NCI-H1092 (cell line): ENCODE data around the gene RRP9.
"Not testable (repeated sequence)": the region's sequence is repeated elsewhere in the genome, so short reads cannot be mapped to it uniquely, and the experiment has no call there.

Experiments used
- DNase-seq: peaks from one replicate; lab custom pipeline; 2025; lab: John Stamatoyannopoulos, UW

Gene RRP9

DNA sequence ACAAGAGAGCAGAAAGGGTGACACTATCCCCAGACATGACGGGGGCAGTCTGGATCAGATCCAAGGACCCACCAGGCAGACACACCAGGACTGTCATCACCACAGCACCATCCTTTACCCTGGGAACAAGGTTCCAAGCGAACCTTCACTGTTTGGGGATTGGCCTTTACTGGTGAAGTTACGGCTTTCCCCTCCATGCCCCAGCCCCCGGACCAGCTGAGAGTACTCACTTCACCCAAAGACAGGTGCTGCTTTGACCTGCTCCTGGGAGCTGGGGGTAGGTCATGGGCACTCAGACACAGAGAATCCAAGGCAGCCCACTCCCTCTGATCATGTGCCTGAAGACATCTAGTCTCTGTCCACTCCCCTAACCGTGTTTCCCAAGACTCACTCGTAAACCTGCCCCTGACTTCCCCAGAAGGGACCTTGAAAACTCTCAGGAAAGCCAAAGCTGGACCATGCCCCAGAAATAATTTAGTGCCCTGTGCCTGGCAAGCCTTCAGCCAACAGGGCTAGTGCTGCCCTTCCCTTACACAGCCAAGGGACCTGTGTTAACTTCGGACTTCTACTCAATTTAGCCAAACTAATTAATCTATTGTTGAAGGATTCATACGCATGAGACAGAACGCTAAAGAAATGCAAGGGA is 2.8 kb downstream of the RRP9 start:
- DNase-seq = no peak

DNA sequence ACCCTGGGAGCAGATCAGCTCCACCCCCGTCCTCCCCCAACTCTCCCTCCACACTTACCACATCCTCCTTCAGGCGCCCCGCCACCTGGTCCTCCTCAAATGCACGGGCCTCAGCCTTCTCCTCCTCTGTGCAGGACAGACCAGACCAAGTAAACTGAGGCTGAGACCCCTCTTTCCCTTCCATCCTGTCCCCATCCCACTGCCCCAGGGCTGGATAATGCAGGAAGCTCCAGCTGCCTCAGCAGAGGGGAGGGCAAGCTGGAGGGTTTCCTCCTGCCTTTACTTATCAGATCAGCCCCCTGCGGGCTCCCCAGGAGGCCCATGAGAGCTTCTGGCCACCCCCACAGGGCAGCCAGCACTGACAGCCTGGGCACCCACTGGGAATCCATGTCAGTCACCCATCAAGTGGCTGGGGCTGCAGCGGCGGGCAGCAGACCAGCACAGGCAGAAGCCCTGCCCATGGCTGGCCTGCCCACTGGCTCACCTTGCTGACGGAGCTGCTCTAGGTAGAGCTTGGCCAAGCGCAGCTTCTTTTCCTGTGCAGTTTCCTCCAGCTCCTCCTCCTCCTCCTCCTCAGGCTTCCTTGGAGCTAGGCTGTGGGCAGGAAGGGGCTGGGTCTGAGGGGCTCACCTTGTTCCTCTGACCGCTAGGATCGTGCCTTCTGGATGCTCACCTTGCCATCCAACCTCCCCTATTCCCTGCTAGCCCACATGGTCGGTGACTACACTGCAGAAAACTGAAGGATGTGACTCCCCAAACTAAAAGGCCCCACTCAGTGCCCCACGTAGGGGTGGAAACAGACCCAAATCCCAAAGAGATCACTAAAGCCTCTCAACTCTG is 3.9 kb downstream of the RRP9 start:
- DNase-seq = no peak

GRCh38 chr3:51937014-51937413 is 4.7 kb downstream of the RRP9 start:
- DNase-seq = no peak

GRCh38 chr3:51935886-51936755 is 5.6 kb downstream of the RRP9 start:
- DNase-seq = no peak

DNA sequence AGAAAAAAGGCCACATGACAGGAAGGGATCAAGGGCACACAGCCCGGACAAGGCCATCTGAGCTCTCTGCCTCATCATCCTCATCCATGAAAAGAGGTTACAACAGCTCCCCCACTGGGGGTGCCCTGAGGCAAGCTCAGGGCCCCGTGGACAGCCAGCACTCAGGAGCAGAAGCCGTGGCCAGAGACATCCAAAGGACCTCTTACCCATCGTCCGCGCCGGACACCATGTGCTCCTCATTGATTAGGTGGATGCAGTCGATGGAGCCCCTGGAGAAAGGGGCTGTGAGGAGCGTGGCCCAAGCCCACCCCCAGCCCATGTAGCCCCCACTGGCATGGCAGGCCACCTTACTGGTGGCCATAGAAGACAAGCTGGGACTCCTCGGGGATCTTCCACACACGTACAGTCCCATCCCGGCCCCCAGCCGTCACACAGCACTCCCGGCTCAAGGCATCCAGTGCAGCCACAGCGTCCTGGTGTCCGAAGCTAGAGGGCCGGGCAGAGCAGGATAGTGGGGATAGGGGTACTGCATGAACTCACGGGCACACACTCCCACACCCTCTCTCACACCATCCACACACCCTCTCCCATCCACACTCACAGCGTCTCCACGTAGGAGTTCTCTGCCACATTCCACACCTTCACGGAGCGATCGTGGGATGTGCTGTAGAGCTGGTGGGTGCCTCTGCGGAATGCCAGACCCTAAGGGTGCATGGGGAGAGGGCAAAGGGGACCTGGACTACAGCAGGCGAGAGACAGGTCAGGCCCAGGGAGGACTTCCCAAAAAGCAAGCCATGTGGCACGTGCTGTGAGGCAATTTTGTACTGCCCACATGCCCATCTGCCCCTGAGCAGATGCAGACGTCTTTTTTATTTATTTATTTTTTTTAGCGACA is 6.5 kb downstream of the RRP9 start:
- DNase-seq = no peak

GRCh38 chr3:51934139-51934850 is 7.4 kb downstream of the RRP9 start:
- DNase-seq = no peak

DNA sequence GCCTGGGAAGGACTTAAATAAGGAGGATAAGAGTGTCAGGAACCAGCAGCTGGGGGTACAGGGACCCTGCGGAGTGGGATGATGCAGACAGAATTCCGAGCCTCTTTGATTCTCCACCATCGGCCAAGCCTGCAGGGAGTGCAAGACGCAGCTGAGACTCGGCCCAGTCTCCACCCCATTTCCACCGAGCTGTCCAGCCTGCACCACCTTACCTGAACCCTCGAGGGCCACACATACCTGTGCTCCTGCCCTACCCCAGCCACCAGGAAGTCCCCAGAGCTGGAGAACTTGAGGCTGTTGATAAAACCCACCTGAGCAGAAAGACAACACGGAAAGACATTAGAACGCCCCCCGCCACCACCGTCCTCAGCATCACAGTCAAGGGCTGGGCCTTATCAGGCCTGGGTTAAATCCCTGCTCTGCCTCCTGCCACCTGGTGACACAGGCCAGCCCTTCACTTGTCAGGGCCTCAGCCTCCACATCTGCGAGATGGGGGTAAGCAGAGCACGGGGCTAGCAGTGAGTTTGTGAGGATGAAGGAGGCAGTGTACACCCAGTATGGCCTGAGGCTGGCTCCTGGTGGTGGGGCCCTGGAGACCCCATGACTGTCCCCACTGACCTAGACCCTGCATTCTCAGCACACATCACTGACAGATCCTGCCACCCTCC is 8.1 kb downstream of the RRP9 start:
- no peak for DNase-seq

GRCh38 chr3:51932471-51933370 is 9.0 kb downstream of the RRP9 start:
- DNase-seq = no peak

GRCh38 chr3:51931756-51932155 is 9.9 kb downstream of the RRP9 start:
- DNase-seq = no peak

DNA sequence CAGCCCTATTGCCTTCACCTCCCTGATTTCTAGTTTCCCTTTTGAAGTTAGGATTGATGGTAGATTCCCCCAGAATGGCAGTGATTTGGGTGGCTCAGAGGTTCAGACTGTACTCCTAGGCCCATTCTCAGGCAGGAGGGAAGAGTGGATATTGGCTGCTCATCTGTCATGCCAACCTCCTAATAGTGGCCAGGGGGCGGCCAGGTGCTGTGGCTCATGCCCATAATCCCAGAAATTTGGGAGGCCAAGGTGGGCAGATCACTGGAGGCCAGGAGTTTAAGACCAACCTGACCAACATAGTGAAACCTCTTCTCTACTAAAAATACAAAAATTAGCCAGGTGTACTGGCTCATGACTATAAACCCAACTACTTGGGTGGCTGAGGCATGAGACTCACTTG is 11.3 kb downstream of the RRP9 start:
- no peak for DNase-seq

GRCh38 chr3:51929420-51930003 is 12.2 kb downstream of the RRP9 start:
- DNase-seq = no peak

GRCh38 chr3:51928981-51929380 is 12.7 kb downstream of the RRP9 start:
- DNase-seq = not testable (repeated sequence)

DNA sequence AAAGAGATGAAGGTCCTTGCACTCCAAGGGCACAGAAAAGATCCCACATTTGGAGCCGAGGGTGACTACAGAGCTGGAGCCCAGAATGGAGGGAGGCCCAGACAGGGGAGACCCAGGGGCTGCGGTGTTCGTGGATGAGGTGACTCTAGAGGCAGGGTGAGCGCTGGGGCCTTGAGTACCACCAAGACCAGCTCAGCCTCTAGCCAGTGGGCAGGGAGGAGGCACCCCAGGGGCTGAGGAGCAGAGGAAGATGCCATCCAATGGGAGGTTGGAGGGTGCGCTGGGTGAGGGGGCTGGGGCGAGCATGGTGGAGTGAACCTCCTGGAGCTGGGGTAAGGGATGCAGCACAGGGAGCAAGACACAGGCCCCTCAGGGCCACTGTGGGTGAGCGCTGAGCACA is 13.3 kb downstream of the RRP9 start:
- DNase-seq = no peak

DNA sequence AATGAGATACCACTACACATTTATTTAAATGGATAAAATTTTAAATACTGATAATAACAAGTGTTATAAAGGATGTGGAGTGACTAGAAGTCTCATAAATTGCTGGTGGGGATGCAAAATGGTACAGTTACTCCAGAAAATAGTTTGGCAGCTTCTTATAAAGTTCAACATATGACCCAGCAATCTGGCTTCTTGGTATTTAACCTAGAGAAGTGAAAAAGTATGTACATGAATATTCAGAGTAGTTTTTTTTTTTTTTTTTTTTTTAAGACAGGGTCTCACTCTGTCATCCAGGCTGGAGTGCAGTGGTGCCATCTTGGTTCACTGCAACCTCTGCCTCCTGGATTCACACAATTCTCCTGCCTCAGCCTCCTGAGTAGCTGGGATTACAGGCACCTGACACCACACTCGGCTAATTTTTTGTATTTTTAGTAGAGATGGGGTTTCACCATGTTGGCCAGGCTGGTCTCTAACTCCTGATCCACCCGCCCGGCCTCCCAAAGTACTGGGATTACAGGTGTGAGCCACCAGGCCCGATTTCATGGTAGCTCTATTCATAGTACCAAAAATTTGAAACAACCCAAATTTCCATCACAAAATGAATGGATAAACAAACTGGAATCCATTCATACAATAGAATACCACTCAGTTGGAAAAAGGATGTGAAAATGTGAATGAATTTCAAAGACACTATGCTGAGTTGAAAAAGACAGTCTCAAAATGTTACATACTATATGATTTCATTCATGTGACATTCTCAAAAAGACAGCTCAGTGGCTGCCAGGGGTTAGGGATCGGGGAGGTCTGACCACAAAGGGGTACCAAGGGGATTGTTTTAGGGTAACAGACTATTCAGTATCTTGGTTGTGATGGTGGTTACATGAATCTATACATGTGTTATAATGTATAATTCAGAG is 14.4 kb downstream of the RRP9 start:
- DNase-seq = no peak

GRCh38 chr3:51921081-51921578 is 20.6 kb downstream of the RRP9 start:
- no peak for DNase-seq

- no peak for DNase-seq
Measured at GRCh38 chr3:51916418-51916817, 25.3 kb downstream of the RRP9 start.

- no peak for DNase-seq
Measured at GRCh38 chr3:51908026-51908425, 33.7 kb downstream of the RRP9 start.
